PFSK-1 (cell line): ENCODE results near the gene TXNDC11.

Experiments
- POLR2AphosphoS5 ChIP-seq: IDR thresholded peaks from 2 replicates; pipeline ENCODE4 v1.6.1; 2012; ENCODE audit warnings: low read depth, mild to moderate bottlenecking, control low read depth, low read length, moderate library complexity
- REST ChIP-seq, 2 experiments: IDR thresholded peaks; 2 replicates each; pipeline versions ENCODE4 v1.6.1 to v1.8.0; 2011 to 2012; ENCODE audit warnings: low read depth in 2 of 2, low read length in 2 of 2, control low read depth in 1 of 2, inconsistent platforms in 1 of 2, mild to moderate bottlenecking in 1 of 2, moderate library complexity in 1 of 2; ENCODE audit not compliant: insufficient read depth in 1 of 2
- SIN3A ChIP-seq: IDR thresholded peaks from 2 replicates; pipeline ENCODE4 v1.6.1; 2012; ENCODE audit warnings: mild to moderate bottlenecking, low read length, moderate library complexity, borderline replicate concordance; ENCODE audit not compliant: insufficient read depth
- TAF1 ChIP-seq: IDR thresholded peaks from 2 replicates; pipeline ENCODE4 v1.6.1; 2012; ENCODE audit warnings: low read length, control low read depth, borderline replicate concordance; ENCODE audit not compliant: insufficient read depth

GRCh38 chr16:11788914-11789313, 46.3 kb upstream of the TXNDC11 start:
- no peak for TF ChIP-seq SIN3A
- TF ChIP-seq POLR2AphosphoS5: no peak
- TF ChIP-seq REST (IDR thresholded peaks at IDR 0.05; ENCODE audit: insufficient read depth in 1 of 2, low read depth in 2 of 2, low read length in 2 of 2): no peak
- no peak for TF ChIP-seq TAF1
